GM06990 (cell line): ENCODE measurements around the gene MRC2.
"Not testable (repeated sequence)": the region's sequence is repeated elsewhere in the genome, so short reads cannot be mapped to it uniquely, and the experiment has no call there.

ENCODE experiments used
- DNase-seq: peaks from one replicate; pipeline ENCODE4 v3.0.0-alpha.2; 2011; ENCODE audit not compliant: insufficient read length; ENCODE audit errors: extremely low read depth
- H3K27me3 ChIP-seq: replicated peaks from 2 replicates; pipeline ENCODE4 v1.6.0; 2011; ENCODE audit warnings: low read length; ENCODE audit not compliant: control insufficient read depth, insufficient read depth
- H3K36me3 ChIP-seq: 2 replicates; pipeline ENCODE4 v1.5.1; 2011; ENCODE audit warnings: low read length; ENCODE audit not compliant: control insufficient read depth, insufficient read depth
- H3K4me3 ChIP-seq: replicated peaks from 2 replicates; pipeline ENCODE4 v1.5.1; 2011; ENCODE audit warnings: low read depth, mild to moderate bottlenecking, control low read depth, low read length
- CTCF ChIP-seq: IDR thresholded peaks from 2 replicates; pipeline ENCODE4 v1.5.1; 2011; ENCODE audit warnings: low read length, control low read depth, mild to moderate bottlenecking, inconsistent platforms; ENCODE audit not compliant: insufficient read depth, poor library complexity, severe bottlenecking

The MRC2 gene

GRCh38 chr17:62597150-62597549 is 30.3 kb upstream of the MRC2 start:
- no peak for DNase-seq
- H3K4me3 ChIP-seq = no peak overlapping the region
- H3K36me3 ChIP-seq = peaks cover 10% of the 10 kb centered on the region
- H3K27me3 ChIP-seq = no peaks in the 10 kb centered on the region
- no peak for TF ChIP-seq CTCF

GRCh38 chr17:62597920-62598319 is 29.6 kb upstream of the MRC2 start:
- peaks cover 8% of the 10 kb centered on the region for H3K36me3 ChIP-seq
- no peak overlapping the region for H3K4me3 ChIP-seq
- no peaks in the 10 kb centered on the region for H3K27me3 ChIP-seq
- no peak for DNase-seq
- TF ChIP-seq CTCF = no peak

- H3K36me3 ChIP-seq = peaks cover 6% of the 10 kb centered on the region
- TF ChIP-seq CTCF = no peak
- no peak for DNase-seq
Observed at GRCh38 chr17:62599964-62600657, 27.4 kb upstream of the MRC2 start.

GRCh38 chr17:62600805-62601204 is 26.7 kb upstream of the MRC2 start:
- no peak for TF ChIP-seq CTCF

More at GRCh38 chr17:62599964-62600657, 27.4 kb upstream of the MRC2 start:
- Histone ChIP-seq H3K4me3 (no peak overlapping the region), H3K27me3 (no peaks in the 10 kb centered on the region)

GRCh38 chr17:62601471-62601870 is 26.0 kb upstream of the MRC2 start:
- H3K27me3 ChIP-seq = no peaks in the 10 kb centered on the region
- no peak for TF ChIP-seq CTCF
- no peak for DNase-seq
- H3K4me3 ChIP-seq = no peak overlapping the region
- peaks cover 8% of the 10 kb centered on the region for H3K36me3 ChIP-seq

More at GRCh38 chr17:62600805-62601204, 26.7 kb upstream of the MRC2 start:
- DNase-seq = no peak
- no peaks in the 10 kb centered on the region for H3K27me3 ChIP-seq
- peaks cover 8% of the 10 kb centered on the region for H3K36me3 ChIP-seq
- no peak overlapping the region for H3K4me3 ChIP-seq

- H3K36me3 ChIP-seq, DNase-seq: not testable (repeated sequence)
Observed at GRCh38 chr17:62603783-62604182, 23.7 kb upstream of the MRC2 start.

More at GRCh38 chr17:62603783-62604182, 23.7 kb upstream of the MRC2 start:
- not testable (repeated sequence) for H3K4me3 ChIP-seq, H3K27me3 ChIP-seq
